HG02970 (cell line): ENCODE data around the gene CNNM2.
"Not testable (repeated sequence)": the region's sequence is repeated elsewhere in the genome, so short reads cannot be mapped to it uniquely, and the experiment has no call there.

Source experiments
- ATAC-seq: cut with Tn5 transposase; IDR thresholded peaks from one replicate; pipeline ENCODE4 v1.9.1; 2021; ENCODE audit warnings: mild to moderate bottlenecking, moderate library complexity, moderate number of reproducible peaks; ENCODE audit not compliant: unreplicated experiment, low FRiP score

Gene CNNM2

DNA sequence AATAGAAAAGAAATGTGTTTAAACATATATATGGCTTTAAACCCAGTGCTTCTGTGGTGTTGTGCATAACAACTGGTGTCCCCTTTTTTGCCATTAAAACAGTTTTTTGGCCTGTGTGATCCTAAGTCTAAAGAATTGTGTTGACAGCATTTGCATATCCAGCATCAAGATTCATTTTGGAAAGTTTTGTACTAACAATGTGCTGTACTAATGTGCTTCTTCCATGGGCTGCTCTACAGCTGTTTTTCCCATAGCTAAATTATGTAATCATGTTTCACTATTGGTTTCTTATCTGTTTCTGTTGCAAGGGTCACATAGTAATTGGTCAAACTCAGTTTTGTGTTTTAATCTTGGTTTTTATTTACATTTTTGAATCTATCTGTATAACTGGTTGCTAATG, 5.5 kb downstream of the CNNM2 start:
- no peak for ATAC-seq

DNA sequence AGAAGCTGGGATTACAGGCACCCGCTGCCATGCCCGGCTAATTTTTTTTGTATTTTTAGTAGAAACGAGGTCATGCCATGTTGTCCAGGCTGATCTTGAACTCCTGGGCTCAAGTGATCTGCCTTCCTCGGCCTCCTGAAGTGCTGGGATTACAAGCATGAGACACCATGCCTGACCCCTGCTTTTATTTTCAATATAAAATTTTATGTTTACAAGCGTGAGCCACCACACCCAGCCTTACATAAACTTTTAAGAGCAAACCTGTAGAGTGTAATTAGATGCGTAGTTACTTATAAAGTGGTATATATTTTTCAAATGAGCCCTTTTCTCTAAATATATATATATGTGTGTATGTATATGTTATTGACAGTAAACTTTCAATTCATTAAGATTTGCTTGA, 8.7 kb downstream of the CNNM2 start:
- ATAC-seq: no peak

DNA sequence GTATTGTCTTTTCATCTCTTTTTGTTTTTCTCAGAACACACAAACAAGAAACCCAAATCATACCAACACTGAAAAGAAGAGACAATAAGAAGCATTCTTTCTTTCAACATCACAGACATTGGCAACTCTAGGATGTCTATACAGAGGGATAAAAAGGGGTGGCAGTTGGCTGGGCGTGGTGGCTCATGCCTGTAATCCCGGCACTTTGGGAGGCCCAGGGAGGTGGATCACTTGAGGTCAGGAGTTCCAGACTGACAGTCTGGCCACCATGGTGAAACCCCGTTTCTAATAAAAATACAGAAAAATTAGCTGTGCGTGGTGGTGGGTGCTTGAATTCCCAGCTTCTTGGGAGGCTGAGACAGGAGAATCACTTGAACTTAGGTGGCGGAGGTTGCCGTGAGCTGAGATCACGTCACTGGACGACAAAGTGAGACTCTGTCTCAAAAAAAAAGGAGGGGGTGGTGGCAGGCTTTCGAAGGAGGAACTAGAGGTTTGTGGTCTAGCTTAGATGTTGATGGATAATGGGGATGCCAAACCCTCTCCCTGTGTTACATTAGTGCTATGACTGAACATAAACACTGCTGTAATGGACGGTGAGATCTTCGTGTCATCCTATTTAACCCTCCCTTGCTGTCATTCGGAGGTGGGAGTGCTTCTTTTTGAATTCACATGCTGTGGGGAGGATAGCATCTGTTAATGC, 9.4 kb downstream of the CNNM2 start:
- ATAC-seq: no peak

DNA sequence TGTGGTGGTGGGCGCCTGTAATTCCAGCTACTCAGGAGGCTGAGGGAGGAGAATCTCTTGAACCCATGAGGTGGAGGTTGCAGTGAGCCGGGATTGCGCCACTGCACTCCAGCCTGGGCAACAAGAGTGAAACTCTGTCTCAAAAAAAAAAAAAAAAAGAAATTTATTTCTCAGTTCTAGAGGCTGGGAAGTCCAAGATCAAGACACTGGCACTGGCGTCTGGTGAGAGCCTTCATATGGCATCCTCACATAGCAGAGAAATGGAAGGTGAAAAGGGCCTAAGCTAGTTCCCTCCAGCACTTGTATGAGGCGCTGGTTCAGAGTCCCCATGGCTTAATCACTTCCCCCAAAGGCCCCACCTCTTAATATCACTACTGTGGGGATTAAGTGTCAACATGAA, 10.3 kb downstream of the CNNM2 start:
- ATAC-seq: not testable (repeated sequence)

DNA sequence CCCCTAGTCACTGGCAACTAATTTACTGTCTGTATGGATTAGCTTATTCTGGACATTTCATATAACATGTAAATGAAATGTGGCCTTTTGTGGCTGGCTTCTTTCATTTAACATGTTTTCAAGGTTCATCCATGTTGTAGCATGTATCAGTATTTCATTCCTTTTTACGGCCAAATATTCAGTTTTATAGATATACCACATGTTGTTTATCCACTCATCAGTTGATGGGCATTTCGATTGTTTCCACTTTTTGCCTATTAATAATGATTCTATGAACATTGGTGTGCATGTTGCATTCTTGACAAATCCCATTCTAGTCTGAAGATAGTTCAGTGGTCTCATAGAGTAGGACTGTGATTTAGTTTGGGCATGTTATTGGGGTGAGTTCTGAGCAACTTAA, 12.6 kb downstream of the CNNM2 start:
- ATAC-seq: no peak

DNA sequence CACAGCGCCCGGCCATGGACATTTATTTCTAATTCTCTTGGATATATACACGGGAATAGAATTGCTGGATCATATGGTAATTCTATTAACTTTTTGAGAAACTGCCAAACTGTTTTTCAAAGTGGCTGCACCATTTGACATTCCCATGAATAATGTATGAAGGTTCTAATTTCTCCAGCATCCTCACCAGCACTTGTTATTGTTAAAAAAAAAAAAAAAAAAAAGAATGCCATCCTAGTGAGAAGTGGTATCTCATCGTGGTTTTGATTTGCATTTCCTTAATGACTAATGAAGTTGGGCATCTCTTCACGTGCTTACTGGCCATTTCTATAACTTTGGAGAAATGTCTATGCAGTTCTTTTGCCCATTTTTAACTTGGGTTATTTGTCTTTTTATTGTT, 13.5 kb downstream of the CNNM2 start:
- ATAC-seq: no peak

DNA sequence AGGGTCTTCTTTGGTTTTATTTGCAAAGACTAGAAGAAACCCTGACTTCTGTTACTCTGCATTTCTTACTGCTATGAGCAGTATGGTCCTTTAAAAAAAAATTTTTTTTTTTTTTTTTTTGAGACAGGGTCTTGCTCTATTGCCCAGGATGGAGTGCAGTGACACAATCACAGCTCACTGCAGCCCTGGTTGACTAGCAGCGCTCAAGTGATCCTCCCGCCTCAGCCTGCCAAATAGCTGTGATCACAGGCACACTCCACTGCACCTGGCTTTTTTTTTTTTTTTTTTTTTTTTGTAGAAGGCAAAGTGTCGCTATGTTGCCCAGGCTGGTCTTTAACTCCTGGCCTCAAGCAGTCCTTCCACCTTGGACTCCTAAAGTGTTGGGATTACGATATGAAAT, 17.4 kb downstream of the CNNM2 start:
- no peak for ATAC-seq

DNA sequence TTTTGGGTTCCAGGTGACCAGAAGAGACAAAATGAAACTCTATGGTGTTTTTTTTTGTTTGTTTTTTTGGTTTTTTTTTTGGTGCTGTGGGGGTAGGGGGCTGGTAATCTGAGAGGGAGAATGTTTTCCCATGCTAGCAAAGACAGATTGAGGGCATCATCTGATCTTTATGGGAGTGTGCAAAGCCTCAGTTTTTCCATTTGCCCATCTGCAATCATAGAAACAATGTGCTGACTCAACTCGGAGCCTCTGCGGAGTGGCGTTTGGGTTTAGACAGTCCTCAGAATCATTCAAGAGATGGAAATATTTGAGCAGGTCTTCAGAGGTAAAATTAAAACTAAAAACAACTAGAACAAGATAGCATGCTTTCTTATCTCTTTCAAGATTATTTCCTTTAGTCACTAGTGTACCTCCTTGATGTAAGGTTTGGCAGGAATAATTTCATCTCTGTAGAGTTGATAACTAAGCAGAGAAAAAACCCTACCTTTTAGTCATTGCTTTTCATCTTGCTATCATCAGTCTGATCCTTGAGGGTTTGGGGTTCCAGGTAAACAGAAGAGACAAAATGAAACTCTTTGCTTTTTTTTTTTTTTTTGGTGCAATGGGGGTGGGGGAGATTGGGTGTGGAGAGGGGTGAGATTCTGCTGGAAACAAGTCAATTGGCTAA, 18.0 kb downstream of the CNNM2 start:
- no peak for ATAC-seq

DNA sequence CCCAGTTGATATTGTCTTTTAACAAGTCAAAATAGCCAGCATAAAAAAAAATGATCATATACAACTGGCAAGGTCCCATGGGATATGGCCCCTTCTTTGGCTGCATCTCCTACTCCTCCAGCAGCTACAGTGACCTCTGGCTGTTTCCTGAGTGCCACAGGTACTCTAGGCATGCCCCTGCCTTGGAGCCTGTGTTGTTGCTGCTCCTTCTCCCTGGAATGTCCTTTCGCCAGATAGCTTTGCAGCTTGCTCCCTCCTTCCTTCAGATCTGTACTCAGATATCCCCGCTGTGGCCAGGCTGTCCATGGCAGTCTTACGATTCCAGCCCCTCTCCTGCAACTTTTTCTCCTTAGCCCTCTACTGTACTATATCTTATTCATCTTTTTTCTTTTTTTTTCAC, 23.3 kb downstream of the CNNM2 start:
- no peak for ATAC-seq

DNA sequence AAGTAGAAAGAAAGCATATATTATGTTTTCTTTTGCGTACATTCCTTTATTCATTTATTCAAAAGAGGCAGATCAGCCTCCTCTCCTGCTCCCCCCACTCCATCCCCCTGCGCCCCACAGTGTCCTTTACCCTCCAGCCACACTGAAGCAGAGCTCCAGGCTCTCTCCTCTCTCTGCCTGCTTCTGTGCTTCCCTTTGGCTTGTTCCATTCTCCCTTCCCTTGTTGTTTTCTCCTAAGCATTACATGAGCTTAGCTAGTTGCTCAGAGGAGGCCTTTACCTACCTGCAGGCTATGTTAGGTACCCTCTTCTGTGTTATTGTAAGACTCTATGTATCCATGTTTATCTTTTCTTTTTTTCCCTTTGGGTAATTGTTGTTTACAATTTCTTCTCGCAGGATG, 27.4 kb downstream of the CNNM2 start:
- no peak for ATAC-seq

DNA sequence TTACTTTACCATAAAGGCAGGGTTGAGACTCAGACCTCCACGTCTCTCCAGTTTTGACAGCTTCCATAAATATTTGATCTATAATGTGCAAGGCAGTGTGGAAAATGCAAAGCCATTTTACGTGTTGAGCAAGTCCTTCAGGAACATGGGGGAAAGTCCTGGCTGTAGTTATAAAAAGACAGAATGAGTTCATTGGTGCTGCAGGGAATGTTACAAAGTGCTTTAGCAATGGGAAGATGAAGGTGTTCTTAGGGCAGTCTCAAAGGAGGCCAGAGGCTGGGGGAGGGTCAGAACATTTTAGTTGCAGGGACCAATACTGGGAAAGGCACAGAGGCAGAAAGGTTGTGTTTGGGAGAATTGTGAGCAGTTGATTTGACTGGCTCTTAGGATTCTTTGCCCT, 27.9 kb downstream of the CNNM2 start:
- no peak for ATAC-seq

DNA sequence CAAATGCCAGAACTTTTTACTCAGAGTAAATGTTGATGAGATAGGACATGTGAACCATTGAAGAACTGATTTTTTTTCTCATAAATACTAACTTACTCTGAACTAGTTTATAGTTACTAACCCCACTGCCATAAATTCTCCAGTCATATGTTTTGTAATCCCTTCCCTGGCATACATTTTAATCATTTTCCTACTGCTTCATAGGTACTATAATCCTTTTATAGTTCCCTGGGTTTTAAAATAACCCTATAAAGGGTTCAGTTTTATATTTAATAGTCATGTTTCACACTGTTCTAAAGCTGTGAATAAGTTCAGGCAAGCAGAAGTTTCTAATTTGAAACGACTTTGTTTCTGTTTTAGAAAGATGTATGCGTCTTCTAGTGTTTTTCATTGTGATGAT, 28.9 kb downstream of the CNNM2 start:
- ATAC-seq: no peak

DNA sequence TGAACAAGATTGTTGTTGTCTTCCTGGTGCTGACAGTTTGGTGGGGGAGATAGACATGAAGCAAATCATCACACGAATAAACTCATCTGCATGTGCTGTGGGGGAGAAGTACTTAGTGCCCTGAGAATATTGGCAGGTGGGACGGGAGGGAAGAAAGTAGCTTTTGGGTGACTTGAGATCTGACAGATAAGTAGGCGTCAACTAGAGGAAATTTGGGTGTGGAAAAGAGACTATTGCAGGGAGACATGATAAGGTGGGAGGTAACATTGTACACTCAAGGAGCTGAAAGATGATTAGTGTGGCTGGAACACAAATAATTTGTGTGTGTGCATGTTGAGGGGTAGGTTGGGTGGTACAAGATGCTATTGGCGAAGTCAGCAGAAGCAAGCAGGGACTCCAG, 30.1 kb downstream of the CNNM2 start:
- ATAC-seq: no peak

DNA sequence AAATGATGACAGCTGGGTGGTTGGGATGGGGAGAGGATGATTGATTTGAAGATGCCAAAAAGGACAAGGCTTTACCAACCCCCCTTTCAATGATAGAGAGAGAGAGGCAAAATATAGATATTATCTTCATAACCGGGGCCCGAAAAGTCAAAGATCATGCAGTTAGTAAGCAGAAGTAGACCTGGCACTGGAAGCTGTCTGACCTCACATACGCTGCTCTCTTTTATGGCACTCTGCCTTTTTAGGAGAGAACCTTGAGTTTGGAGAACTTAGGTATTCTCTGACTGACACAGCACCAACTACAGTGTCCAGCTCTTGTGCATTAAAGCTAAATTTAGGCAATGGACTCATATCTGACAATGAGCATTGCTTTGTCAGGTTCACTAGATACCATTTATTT, 30.7 kb downstream of the CNNM2 start:
- ATAC-seq: no peak

DNA sequence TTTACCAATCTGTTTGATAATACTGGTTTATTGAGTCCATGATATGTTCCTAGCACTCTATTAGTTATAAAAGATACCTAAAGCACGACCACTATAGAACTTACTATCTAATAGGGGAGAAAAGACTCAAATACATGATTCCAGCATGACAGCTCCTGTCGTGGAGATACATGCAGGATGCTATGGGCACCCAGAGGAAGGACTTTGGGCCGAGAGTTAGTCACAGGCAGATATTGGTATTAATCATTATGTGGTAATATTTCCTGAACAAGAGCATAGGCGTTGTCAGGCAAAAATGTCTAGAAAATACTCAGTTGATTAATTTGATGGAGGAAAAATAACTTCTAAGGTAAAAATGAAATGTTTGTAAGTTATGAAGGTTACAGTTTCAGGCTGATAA, 31.8 kb downstream of the CNNM2 start:
- no peak for ATAC-seq

DNA sequence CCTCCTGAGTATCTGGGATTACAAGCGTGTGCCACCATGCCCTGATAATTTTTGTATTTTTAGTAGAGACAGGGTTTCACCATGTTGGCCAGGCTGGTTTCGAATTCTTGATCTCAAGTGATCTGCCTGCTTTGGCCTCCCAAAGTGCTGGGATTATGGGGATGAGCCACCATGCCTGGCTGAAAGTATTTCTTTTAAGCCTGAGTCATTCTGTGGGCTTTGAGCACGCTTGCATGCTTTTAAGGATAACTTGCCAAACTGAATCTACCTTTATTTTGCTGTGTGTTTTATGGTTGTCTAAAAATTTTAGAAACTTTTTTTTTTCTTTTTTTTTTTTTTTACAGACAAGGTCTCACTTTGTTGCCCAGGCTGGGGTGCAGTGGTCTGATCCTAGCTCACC, 33.2 kb downstream of the CNNM2 start:
- no peak for ATAC-seq

DNA sequence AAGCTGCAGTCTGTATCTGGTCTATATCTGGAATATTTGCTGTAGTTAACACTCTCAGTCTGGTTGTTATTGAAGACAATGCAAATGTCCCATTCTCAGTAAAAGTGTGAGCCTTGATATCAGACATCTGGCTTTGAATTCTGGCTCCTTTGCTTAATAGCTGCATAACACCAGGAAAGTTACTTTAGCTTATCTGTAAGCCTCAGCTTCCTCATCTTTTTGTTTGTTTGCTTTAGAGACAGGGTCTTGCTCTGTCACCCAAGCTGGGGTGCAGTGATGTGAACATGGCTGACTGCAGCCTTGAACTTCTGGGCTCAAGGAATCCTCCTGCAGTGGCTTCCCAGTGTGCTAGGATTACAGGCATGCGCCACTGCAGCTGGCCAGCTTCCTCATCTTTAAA, 41.3 kb downstream of the CNNM2 start:
- no peak for ATAC-seq

DNA sequence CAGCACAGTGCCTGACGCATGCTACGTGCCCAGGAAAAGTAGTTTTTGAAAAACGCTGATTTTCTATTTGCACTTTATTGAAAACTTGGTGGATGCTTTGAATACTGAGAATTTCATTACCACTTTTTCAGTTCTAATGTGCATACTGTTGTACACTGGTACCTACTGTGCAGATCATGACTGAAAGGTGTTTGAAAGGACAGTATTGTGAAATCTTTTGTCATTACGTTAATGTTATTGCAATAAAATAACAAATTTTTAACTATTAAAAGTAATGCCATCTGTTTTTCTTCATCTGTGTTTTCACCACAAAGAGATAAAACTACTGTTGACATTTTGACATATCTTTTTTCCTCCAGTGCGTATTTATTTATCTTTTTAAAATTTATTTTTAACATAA, 42.1 kb downstream of the CNNM2 start:
- ATAC-seq: no peak

DNA sequence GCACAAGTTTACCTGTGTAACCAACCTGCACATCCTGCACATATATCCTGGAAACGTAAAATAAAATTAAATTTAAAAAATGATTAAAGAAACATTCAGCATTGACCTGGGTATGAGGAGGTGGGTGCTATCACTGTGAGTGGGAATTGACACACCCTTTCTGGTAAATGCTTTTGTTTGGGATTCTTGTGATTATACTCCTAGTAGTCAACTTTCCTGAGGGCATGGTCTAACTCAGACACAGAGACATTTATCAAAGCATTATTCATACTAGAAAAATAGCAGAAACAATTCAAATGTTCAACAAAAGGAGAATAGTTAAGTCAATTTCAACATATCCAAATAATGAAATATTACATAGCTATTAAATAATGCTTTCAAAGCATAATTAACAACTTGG, 44.2 kb downstream of the CNNM2 start:
- no peak for ATAC-seq

DNA sequence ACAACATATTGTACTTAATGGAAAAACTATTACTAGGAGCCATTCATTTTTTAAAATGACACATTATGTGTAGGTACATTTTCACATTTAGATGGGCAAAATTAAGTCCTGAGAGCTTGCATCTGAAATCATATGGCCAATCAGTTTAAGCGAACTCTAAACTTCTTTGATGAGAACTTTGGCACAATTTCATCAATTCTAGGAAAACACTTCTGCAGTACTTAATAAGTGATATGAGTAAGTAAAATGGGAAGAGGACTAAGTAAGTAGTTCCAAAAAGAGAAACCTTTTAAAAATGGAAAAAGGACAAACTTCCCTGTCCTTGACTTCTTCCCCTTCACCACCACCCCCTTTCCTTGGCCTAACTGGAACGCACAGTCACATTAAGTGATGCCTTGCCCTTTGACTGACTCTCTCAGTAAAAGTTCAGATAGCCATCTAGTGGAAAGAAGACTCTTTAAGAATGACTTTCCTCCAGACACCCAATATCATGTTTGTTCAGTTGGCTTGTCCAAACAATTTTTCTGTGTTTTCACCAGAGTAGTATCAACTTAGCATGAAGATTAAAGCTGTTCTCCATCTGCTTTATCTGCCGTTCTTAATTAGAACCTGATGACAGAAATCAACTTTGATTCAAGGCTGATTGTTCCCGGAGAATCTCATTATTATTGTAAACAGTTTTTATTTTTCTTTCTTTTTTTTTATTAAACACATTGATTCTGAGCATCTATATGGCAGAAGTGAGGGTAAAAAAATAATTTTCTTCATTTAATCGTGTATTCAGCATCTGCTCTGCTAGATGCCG, 45.1 kb downstream of the CNNM2 start:
- ATAC-seq: no peak

DNA sequence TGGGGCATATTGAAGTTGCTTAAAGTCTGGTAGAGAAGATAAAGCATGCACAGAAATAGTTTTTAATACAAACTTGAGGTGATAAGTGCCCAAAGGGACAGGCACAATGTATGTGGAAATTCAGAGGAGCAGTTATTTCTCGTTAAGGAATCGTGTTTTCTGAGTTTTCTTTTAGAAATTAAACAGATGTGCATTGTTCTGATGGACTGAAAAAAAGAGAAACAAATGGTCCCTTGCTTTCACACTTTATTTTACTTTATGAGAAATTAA, 45.6 kb downstream of the CNNM2 start:
- no peak for ATAC-seq

DNA sequence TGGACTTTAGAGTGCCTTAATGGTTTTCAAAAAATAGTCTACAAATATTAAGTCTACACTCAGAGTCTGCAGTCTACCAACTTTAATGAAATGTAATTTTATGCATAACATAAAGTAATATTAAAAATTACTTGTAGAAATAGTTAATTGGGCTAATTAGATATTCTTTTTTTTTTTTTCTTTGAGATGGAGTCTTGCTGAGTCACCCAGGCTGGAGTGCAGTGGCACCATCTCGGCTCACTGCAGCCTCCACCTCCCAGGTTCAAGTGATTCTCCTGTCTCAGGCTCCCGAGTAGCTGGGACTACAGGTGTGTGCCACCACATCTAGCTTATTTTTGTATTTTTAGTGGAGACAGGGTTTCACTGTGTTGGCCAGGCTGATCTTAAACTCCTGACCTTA, 46.0 kb downstream of the CNNM2 start:
- not testable (repeated sequence) for ATAC-seq
